Right lung (tissue), 5 donors: ENCODE results near the gene TMA7. TPM values are rescaled to one million over a fixed set of nuclear protein-coding genes. Genes with fewer than 3 reads are reported as not detected.

Experiments used
- DNase-seq, 2 donors: peaks; one replicate each; pipeline ENCODE4 v3.0.0-alpha.2; 2013
- polyA plus RNA-seq, 5 donors: library from polyadenylated mRNA; unstranded; fragments of 120-200 nt; gene quantifications; one replicate each; pipeline versions ENCODE4 v1.2.1 to v1.2.3, GENCODE V29; 2013; ENCODE audit warnings: inconsistent platforms in 1 of 5, low replicate concordance in 1 of 5; ENCODE audit not compliant: insufficient read length in 5 of 5, insufficient read depth in 1 of 5

TMA7 gene
- polyA plus RNA-seq, 5 donors = 254 to 310 (median 266) TPM

DNA sequence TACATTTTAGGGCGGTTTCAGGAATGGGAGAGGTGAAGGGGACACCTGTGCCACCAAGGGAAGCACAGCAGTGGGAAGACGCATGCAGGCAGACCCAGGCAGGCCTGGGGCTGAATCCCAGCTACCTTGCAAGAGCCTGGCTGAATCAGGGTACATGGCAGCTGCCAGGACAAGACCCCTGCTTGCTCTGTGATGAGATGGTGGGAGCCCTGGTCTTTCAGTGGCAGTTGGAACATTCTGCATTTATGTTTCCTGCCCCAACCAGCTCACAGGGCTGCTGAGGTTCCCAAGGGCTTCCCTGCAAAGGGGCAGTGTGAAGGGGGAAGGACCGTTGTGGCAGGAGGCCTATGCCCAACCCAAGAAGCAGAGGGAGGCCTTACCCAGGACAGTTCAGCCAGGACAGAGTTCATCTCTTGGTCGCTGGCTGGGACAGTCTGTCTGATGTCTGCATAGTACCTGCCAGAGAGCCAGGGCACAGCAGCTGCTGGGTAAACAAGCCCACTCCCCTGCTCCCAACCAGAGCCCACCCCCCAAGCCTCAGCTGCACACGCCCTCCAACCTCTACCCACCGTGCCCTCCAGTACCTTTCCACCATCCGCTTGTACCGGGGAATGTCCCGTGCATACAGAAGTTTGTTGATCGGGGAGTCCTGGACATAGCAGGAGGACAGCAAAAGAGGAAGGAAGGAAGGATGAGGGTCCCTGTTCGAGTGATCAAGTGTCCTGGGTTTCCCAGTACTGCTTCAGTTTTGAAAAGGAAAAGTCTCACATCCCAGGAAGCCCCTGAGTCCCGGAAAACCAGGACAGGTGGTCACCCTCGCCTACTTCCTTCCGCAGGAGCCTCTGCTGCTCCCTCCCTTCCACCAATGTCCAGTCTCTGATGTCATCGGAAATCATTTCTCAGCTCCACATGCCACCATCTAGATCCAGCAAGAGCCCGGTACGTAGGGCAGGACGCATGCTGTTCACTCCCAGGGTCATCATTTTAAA, 33.3 kb upstream of the TMA7 start:
- no peak for DNase-seq

DNA sequence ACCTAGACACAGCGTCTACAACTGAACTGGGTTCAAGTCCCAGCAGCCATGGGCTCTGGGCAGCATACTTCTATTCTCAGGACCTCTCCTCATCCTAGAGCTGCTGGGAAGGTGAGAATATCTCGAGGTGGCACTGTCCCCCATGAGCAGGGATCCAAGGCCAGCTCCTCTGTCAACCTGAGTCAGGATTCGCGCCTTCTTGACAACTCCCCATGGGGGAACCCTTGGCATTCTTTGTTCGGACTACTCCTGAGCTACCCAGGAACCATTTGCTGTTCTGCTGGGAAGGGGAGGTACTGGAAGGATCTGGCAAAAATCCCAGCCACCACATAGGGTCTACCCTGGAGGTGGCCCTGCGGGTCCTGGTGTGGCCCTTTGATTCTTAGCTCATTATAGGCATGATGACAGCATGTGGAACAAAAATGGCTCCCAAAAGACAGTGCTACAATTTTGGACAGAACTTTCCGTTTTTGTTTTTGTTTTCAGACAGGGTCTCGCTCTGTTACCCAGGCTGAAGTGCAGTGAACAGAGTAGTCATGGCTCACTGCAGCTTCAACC, 32.4 kb upstream of the TMA7 start:
- DNase-seq = no peak

DNA sequence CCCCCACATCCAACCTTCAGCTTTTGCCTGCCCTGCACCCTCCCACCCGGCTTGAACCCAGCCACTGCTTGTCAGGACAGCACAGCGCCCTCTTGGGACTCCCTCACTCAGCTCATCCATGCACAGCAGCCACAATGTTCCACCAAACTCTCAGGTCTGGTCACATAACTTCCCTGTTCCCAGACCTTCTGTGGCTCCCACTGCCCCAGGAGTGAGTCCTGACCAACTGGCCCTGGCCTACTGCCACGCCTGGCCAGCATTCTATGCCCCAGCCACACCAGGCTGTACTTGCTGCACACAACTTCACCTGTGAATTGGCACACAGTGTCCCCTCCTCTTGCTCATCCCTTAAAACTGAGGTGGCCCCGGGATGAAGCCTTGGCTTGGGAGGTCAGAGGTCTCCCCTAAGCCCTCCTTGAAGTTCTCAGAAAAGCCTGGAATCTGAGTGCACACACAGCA, 31.2 kb upstream of the TMA7 start:
- DNase-seq = no peak

DNA sequence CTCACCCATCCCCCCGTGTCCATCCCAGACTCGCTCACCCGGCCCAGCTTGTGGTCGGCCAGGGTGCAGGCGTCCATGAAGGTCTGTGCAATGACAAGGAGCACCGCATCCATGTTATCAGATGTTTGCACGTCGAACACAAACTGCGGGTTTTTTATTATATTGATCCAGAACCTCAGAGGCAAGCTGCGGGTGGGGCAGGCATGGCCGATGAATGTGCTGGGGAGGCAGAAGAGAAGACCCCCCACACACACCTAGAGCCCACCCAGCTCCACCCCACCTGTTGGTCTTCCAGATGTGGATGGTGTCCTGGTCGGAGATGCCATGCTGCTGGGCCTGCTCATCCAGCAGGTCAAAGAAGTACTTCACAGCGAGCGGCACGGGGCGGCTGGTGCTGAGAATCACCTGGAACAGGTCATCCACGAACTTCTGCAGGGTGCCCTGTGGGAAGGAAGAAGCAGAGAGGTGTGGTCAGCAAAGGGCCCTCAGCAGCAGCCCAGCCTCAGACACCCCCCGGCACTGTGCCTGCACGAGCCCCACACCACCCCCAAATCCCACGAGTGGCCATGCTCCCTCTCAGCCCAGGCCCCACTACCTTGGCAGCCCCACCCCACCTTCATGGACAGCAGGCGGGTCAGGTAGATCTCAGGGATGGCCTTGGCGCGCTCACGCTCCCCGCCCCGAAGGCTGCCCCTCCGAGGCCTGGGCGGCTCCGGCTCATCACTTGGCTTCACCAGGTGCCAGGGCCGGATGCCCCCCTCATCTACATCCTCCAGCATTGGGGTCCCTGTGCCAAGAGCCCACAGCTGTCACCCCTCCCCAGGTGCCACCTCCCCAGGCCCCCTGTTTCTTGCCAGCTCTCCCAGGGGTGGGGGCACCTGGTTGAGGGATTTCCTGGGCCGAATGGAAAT, 30.5 kb upstream of the TMA7 start:
- no peak for DNase-seq

DNA sequence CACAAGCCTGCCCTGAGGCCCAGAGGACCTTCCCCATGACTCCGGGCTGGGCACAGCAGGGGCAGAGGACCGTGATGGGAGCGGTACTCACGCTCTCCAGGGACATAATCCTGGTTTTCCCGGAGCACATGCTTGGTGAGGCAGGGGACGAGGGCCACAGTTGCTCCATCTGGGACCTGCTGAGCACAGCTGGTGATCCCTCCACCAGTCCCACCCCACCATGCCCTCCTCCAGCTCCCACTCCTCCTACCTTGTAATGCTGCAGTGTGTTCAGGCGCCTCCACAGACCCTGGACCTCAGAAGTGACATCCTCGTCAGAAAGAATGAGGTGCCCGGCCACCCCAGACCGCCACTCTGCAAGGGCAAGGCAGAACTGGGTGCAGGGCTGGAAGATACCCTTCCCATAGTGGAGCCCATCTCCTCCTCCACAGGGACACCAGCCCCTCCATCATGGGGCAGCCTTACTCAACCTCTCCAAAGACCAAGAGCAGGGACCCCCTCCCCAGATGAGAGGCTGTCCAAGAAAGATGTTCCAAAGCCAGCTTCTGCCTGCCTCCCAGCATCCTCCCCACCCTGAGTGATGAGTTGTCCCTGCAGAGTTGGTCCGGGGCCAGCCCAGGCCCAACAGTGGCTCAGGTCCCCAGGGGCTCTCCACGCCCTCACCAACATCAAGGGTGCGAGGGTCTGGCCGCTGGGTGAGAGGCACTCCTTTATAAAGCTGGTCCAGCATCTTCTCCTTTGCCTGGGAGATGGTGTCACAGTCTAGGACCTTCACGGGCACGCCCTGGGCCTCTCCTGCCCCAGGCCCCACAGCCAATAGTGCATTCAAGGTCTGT, 29.6 kb upstream of the TMA7 start:
- DNase-seq = no peak

DNA sequence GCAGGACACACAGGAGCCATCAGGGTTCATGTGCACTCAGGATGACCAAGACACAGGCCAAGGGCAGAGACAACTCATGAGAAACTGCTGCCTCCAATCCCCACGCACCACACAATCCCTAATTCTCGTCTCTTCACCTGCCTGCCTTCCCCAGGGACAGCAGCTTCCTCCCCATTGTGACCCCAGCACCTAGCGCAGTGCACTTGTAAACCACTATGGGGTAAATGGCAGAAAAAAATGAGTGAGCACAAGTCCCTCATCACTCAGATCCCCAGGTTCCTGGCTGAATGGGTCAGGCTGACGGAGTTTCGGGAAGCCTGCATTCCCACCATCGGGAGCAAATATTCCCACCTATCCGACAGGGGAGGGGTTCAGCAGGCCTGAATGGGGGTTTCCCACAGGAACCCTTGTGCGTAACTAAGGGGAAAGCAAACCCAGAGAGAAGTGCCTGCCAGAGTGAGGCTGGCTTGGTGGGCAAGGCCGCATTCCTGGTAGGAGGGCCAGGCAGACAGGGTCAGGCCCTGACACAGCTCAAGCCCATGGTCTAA, 28.9 kb upstream of the TMA7 start:
- DNase-seq = no peak

DNA sequence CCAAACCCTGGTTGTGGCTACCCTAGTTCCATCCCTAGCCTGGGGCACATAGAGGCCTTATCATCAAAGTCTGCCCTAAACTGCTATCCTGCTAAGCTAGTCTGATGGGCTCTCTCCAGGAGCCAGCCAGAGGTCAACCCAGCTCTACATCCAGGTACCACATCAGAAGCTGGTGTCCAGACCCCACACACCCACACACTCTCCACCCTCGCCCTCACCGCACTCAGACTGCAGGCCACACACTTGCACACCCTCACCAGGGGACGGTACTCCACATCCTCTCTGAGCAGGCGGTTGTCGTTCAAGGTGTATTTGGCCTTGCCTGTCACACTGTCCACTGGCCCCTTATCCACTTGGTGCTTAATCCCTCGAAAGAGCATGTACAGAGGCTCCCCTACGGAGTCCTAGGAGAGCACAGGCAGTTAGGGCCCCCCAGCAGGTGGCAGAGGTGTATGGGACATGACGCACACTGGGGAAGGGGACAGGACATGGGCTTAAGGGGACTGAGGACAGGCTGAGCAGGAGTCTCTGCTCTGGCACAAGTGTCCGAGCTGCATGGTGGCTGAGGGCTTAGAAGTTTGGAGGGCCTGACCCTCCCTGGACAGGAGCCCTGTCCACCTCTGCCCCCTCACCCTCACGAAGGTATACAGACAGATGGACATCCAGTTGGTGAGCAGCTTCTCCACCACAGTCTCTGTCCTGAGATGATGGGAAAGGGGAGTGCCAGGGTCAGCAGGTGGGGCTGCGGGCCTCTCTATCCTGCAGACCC, 28.3 kb upstream of the TMA7 start:
- DNase-seq = no peak

DNA sequence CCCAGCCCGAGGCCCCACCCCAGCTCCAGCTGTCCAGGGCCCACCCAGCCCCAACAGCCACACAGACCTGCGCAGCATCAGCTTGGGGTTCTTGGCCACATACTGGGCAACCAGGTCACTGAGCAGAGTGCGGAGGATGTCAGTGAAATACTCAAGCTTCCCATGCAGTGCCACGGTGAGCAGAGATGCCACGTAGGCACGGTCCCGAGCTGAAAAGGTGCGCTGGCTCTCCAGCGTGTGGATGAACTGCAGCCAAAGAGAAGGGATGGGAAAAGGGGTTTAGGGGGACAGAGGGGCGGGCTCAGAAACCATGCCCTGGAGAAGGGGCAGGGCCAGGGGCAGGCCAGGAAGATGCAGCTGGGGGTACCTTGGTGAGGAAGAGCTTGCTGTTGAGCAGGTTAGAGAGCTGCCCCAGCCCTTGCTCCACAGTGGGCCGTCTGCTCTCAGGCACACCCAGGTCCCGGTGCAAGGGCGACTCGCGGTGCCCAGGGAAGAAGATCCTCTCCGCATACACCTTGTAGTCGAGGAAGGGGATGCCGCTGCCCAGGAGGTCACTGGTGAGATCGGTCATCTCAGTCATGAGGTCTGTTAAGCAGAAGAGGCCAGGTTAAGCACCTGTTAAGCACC, 27.6 kb upstream of the TMA7 start:
- DNase-seq = no peak

DNA sequence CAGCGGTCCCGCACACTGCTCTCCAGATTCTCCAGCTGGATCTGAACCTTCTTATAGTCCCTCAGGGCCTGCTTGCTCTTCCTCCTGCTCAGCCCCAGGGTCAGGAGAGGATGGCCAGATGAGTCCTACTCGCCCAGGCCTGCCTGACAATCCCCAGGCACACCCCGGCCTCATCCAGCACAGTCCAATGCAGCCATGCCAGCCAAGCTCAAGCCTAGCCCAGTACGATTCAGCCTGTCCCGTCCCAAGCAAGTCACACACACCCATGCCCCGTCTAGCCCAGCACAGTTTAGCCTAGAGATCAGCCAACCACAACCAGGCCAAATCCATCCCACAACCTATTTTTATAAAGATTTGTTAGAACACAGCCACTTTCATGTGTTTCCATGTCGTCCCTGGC, 27.0 kb upstream of the TMA7 start:
- DNase-seq = no peak

DNA sequence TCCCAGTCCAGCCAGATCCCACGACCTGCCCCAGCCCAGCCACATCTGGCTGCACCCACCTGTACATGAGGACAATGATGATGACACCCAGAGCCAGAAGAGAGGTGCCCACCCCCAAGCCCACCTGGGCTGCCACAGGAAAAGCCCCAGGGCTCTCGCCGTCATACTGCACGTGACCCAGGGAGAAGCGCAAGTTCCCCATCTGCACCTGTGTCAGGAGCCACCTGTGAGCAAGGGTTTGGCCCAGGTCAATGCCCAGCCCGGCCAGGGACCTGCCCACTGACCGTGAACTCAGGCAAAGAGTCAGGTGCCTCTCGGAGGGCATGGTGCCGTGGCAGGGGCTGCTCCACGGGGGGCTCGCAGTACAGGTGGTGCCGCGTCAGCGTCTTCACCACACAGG, 26.4 kb upstream of the TMA7 start:
- no peak for DNase-seq

DNA sequence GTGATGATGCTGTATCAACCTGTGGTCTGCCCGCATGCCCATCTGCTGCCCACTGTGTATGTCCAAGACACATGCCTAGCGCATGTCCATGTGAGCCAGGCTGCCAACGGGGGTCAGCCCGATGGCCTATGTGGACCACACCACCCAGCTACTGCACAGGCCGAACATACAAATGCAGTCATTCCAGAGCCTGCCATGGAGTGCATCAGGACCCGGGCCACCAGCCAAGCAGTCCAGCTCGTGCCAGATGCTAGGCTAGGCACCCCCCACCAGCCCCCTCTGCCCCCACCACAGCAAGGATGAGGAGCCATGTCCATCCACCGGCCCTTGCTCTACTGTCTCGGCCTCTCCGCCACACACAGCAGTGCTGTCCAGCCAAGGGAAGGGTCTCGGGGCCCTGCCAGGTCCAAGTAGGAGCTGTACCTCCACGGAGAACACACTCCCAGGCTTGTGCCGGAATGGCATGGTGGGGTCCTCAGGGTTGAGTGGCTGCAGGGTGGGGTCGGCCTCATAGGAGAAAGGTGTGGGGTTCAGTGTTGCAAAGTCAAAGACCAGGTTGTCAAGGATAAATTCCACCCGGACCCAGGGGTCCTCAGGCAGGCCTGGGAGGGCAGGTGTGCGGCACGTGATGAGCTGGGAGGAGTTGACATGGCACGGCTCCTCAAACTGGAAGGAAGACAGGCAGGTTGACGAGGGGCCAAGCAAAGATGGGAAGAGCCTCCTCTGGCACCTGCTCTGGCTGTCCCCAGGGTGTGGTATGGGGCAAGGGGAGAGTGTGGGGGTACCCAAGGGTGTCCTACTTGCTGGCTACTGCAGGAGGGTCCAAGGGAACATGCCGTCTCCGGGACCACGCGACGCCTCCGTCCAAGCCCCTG, 25.4 kb upstream of the TMA7 start:
- no peak for DNase-seq

DNA sequence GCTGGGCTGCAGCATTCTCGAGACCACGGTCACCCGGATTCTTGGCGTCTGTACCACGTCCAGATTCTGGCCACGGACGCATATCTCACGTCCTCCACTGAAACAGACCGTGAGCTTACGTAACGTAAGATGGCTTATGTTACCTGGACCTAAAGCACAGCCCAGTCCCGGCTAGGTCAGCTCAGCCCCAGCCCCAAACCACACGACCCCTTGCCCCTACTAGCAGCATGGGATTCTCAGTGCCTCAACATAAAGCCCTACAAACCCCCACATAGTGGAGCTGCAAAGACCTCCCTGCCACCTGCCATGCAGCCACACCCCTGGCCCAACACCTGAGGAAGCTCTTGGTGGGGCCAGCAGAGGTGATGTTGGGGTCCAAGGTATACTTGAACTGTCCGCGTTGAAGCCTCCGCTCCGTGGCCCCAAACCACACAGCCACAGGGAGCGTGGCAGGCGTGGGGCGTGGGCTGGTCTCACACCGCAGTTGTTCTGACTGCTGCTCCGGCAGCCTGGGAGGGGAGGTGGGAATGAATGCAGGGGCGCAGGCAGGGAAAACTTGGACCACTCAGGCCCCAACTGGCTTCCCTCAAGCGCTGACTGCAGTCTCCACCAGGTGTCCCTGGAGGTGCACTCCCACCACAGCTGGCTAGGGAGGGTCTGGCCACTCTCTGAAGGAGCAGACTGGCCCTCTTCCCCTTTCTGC, 24.7 kb upstream of the TMA7 start:
- no peak for DNase-seq

DNA sequence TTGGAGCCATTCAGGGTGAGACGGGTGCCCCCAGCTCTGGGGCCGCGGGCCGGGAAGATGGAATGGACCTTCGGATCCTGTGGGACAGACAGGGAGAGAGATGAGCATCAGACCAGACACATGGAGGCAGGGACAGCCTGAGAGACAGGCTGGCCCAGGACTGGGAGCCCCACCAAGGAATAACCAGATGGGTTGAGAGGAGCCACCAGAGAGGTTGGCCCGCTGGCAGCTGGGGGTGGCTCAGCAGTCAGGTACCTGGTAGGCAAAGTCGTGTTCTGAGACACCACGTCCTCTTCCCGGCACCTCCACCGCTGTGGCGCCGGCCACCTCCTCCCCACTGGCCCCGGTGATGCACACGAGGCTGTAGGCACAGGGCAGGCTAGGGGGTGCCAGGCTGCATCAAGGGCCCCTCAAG, 24.0 kb upstream of the TMA7 start:
- no peak for DNase-seq

DNA sequence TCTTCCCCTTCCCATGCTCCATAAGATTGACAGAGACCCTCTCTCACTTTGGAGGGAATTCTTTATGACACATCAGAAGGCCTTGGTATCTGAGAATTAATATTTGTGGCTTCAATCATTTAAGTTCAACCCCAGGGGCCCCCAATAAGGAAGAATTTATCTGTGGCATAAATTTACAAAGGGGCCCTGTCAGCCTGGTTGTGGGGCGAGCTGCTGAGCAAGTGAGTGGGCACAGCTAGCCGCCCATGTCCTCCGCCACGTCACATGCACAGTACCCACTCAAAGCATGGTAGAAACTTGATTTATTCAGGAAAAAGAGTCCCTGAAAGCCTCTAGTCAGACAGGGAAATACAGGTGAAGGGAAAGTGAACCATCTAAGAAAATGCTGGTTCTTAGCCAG, 23.5 kb upstream of the TMA7 start:
- no peak for DNase-seq

DNA sequence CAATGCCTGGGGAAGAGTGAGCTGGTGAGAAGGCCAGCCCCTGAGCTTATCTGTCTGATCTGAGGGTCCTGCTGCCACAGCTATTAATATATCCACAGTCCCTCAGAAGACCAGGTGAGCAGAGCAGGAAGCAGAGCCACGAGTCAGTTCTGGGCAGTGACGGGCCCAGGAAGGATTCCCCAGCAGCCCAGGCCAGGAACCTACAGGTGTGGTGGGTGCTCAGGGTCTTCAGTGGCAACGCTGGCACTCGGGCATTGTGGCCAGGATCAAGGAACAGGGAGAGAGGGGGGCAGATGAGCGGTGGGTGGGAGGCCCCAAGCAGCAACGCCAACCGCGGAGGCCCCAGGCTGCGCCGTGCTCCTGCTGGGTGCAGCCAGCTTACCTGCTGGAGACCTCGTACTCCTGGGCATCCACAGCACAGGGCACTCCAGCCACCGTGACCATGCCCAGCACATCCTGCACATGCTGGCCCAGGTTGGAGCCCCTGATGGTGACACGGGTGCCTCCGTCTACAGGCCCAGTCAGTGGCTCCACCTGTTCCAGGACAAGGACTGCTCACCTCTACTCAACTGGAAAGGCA, 22.4 kb upstream of the TMA7 start:
- DNase-seq = no peak

DNA sequence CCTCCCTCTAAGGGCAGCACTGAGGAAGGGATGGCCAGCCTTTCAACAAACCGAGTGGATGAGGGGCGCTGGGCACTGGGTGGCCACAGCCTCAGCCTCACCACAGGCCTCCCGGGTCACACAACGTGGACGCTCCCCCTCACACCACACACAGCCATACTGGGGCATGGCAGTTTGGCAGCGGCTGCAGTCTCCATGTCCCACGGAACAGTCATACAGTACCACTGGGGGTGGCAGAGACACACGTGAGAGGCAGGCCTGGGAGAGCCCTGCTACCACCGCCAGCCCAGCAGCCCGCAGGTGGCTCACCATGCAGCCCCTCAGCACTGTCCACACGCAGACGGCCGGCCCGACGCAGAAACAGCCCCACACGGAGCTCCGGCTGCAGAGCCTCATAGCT, 21.9 kb upstream of the TMA7 start:
- DNase-seq = no peak

DNA sequence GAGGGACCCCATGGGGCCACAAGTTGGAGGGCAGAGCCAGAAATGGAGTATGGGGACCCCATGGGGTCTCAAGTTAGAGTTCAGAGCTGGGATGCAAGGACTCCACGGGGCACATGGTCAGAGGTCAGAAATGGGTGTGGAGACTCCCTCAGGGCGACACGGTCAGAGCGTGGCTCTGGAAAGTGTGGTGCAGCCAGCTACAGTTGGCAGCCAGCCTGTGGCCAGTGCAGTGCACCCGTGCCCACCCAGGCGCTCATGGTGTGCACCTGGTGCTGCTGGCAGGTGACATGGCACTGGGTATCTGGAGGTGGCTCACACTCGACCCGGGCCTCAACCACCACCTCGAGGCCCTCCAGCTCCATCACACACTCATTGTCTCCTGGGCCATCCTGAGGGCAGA, 21.4 kb upstream of the TMA7 start:
- no peak for DNase-seq

DNA sequence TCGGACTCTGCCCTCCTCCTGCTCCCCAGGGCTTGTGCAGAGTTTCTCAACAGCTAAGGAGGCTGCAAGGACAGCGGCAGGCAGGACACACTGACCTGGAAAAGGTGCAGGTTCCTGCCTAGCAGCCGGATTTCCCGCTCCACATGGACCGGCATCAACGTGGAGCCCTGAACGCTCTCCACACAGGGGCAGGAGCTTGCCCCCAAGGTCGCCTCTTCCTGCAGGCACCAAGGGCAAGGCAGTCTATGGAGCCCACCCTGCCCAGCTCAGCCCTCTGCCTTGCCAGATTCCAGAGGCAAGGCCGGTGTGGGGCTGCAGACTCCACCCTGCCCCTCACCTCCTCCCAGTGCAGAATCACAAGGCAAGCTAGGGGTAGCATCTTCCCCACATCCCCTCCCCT, 20.9 kb upstream of the TMA7 start:
- DNase-seq = no peak
